Measurements from ENCODE around the gene TSSC4. TPM values are rescaled to one million over a fixed set of nuclear protein-coding genes. Genes with fewer than 3 reads are reported as not detected.

TSSC4 gene
- polyA plus RNA-seq, 3 donors: 28.1 to 74.6 (median 52.0) TPM

GRCh38 chr11:2402890-2403645 lies 2.5 kb downstream of the TSSC4 start:
- peaks cover 15 to 27% of the 10 kb centered on the region in 2 donors for H3K36me3 Mint-ChIP-seq
- Histone ChIP-seq H3K9ac (ENCODE audit: insufficient read depth, low read length, poor library complexity, severe bottlenecking) (no peak overlapping the region), H3K36me3 (replicated peaks in 1 of 2; ENCODE audit: control insufficient read depth in 1 of 2, insufficient read depth in 2 of 2, low read length in 2 of 2) (peaks cover 19 to 23% of the 10 kb centered on the region in 2 donors), H3K79me2 (ENCODE audit: insufficient read depth, low read length) (peaks cover 32% of the 10 kb centered on the region), H4K20me1 (ENCODE audit: insufficient read depth, low read length) (peaks cover 17% of the 10 kb centered on the region), H3K9me3 (replicated peaks in 1 of 2; ENCODE audit: control insufficient read depth in 1 of 2, insufficient read depth in 1 of 2, low read length in 2 of 2) (no peaks in the 10 kb centered on the region), H3K4me2 (replicated peaks; ENCODE audit: extremely low read depth, low read length, poor library complexity, severe bottlenecking) (no peak overlapping the region), H2AFZ (ENCODE audit: insufficient read depth, low read depth, low read length, poor library complexity, severe bottlenecking) (no peak overlapping the region), H3K27me3 (ENCODE audit: control insufficient read depth in 2 of 2, insufficient read depth in 2 of 2, low read length in 2 of 2) (no peaks in the 10 kb centered on the region), H3K27ac (ENCODE audit: low read depth in 1 of 2, low read length in 2 of 2) (no peak overlapping the region), H3K4me1 (ENCODE audit: control insufficient read depth in 1 of 2, insufficient read depth in 2 of 2, low read length in 2 of 2) (peaks cover 21 to 26% of the 10 kb centered on the region in 2 donors), H3K4me3 (replicated peaks in 1 of 3; ENCODE audit: low read depth in 2 of 3, low read length in 3 of 3) (no peak overlapping the region)
- no peak overlapping the region for H3K4me3 Mint-ChIP-seq
- peaks cover 0 to 2% (median 0%) of the 10 kb centered on the region in 3 donors for H3K27me3 Mint-ChIP-seq (ENCODE audit: low read depth in 3 of 3)
- WGBS (ENCODE audit: insufficient coverage): 95% methylated on average over 25 of the region's 31 CpGs
- H3K27ac Mint-ChIP-seq: no peak overlapping the region
- no peak for TF ChIP-seq CTCF (IDR thresholded peaks at IDR 0.05)
- no peak for DNase-seq
- intact Hi-C loops (cut with micrococcal nuclease): loop anchor here (5.0 kb wide), 1 partner anchor 136 kb away; no protein-coding TSS in a partner anchor
- H3K4me1 Mint-ChIP-seq: peaks cover 18% of the 10 kb centered on the region
- H3K9me3 Mint-ChIP-seq: no peaks in the 10 kb centered on the region

GRCh38 chr11:2404735-2405196 lies 4.2 kb downstream of the TSSC4 start:
- intact Hi-C loops (cut with micrococcal nuclease): loop anchor here (5.0 kb wide), 1 partner anchor 137 kb away; no protein-coding TSS in a partner anchor
- Histone ChIP-seq H4K20me1 (ENCODE audit: insufficient read depth, low read length) (peaks cover 17% of the 10 kb centered on the region), H3K4me2 (replicated peaks; ENCODE audit: extremely low read depth, low read length, poor library complexity, severe bottlenecking) (no peak overlapping the region), H3K27me3 (ENCODE audit: control insufficient read depth in 2 of 2, insufficient read depth in 2 of 2, low read length in 2 of 2) (no peaks in the 10 kb centered on the region), H3K9ac (ENCODE audit: insufficient read depth, low read length, poor library complexity, severe bottlenecking) (no peak overlapping the region), H3K27ac (ENCODE audit: low read depth in 1 of 2, low read length in 2 of 2) (no peak overlapping the region), H3K9me3 (replicated peaks in 1 of 2; ENCODE audit: control insufficient read depth in 1 of 2, insufficient read depth in 1 of 2, low read length in 2 of 2) (no peaks in the 10 kb centered on the region), H3K79me2 (ENCODE audit: insufficient read depth, low read length) (peaks cover 22% of the 10 kb centered on the region), H3K4me1 (ENCODE audit: control insufficient read depth in 1 of 2, insufficient read depth in 2 of 2, low read length in 2 of 2) (peaks cover 13 to 15% of the 10 kb centered on the region in 2 donors), H3K36me3 (replicated peaks in 1 of 2; ENCODE audit: control insufficient read depth in 1 of 2, insufficient read depth in 2 of 2, low read length in 2 of 2) (peaks cover 19 to 23% of the 10 kb centered on the region in 2 donors), H2AFZ (ENCODE audit: insufficient read depth, low read depth, low read length, poor library complexity, severe bottlenecking) (no peak overlapping the region), H3K4me3 (replicated peaks in 1 of 3; ENCODE audit: low read depth in 2 of 3, low read length in 3 of 3) (no peak overlapping the region)
- Mint-ChIP-seq H3K9me3 (no peaks in the 10 kb centered on the region), H3K27me3 (ENCODE audit: low read depth in 3 of 3) (peaks cover 0 to 4% (median 2%) of the 10 kb centered on the region in 3 donors), H3K36me3 (peaks cover 15 to 27% of the 10 kb centered on the region in 2 donors), H3K4me3 (no peak overlapping the region), H3K27ac (peak overlapping the region in 1 of 7 donors; percentile 46), H3K4me1 (peaks cover 11% of the 10 kb centered on the region)
- no peak for TF ChIP-seq CTCF (IDR thresholded peaks at IDR 0.05)
- DNase-seq: no peak
- WGBS (ENCODE audit: insufficient coverage): 83% methylated on average over 11 of the region's 12 CpGs
